ENCODE measurements around the gene GULP1.
A peak's percentile ranks its signal among the peaks of the same experiment; 100 is the strongest.

Gene GULP1

DNA sequence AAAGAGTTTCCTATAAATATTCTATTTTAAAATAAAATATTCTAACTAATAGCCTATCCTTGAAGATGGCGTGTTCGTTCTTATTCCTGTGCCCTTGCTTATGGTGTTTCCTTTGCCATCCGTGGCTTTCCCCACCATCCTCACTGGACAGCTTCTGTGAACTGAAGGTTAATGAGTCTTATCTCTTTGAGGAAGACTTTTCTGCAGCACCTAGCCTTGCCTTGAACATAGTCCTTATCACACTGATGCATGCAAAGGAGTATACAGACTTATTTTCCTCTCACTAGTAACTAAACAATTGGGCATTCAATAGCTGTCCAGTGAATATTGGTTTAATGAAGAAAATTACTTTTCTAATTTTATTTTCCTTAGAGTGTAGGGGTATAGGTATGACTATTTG, 88.1 kb downstream of the GULP1 start:
- DNase-seq (ENCODE audit: low read depth), result no peak
- TF ChIP-seq, protein P1, sequence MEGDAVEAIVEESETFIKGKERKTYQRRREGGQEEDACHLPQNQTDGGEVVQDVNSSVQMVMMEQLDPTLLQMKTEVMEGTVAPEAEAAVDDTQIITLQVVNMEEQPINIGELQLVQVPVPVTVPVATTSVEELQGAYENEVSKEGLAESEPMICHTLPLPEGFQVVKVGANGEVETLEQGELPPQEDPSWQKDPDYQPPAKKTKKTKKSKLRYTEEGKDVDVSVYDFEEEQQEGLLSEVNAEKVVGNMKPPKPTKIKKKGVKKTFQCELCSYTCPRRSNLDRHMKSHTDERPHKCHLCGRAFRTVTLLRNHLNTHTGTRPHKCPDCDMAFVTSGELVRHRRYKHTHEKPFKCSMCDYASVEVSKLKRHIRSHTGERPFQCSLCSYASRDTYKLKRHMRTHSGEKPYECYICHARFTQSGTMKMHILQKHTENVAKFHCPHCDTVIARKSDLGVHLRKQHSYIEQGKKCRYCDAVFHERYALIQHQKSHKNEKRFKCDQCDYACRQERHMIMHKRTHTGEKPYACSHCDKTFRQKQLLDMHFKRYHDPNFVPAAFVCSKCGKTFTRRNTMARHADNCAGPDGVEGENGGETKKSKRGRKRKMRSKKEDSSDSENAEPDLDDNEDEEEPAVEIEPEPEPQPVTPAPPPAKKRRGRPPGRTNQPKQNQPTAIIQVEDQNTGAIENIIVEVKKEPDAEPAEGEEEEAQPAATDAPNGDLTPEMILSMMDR (IDR thresholded peaks at IDR 0.05; ENCODE audit: low read depth, low read length, missing control alignments), result no peak
- in situ Hi-C loops (cut with HindIII; ENCODE audit: low sequenced_read_pairs), result no loop called here
- no peak overlapping the region for H3K4me3 ChIP-seq (ENCODE audit: low read depth, low read length)

DNA sequence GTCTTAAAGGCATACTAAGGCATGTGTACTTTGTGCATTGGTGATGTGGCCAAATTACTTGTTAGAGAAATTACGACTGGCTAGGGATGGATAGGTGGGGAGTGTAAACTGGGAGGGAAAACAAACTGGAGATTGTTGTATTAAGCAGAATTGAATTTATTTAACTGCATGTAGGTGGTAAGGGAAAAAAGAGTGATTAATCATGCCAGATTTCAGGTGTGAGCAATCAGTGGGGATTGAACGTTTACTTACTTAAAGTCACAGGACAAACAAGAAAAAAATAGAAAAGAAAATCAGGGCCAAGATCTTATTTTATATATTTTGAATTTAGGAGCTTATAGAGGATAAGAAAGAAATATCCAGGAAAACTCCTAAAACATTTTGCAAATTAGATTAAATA, 88.6 kb downstream of the GULP1 start:
- no peak overlapping the region for H3K4me3 ChIP-seq (ENCODE audit: low read depth, low read length)
- DNase-seq (ENCODE audit: low read depth), result no peak
- TF ChIP-seq, protein P1 (IDR thresholded peaks at IDR 0.05; ENCODE audit: low read depth, low read length, missing control alignments), result no peak
- in situ Hi-C loops (cut with HindIII; ENCODE audit: low sequenced_read_pairs), result no loop called here

DNA sequence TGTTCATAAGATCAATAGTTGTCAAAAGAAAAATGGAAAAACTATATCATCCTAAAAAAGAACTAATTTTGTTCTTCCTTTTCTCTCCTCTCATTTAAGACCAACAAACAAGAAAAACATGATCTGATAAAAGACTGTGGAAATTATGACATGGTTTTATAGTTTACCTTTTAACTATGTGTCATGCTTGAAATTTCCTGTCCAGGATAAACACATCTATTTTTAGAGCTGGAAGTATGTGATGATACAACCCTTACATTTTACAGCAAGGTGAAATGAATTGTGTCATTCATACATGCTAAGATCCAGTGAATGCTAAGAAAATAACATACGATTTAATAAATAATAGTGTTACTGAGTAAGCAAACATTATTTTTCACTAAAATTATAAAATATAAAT, 89.9 kb downstream of the GULP1 start:
- DNase-seq (ENCODE audit: low read depth), result peak; percentile 32
- in situ Hi-C loops (cut with HindIII; ENCODE audit: low sequenced_read_pairs), result no loop called here
- TF ChIP-seq, protein P1 (IDR thresholded peaks at IDR 0.05; ENCODE audit: low read depth, low read length, missing control alignments), result no peak
- no peak overlapping the region for H3K4me3 ChIP-seq (ENCODE audit: low read depth, low read length)

DNA sequence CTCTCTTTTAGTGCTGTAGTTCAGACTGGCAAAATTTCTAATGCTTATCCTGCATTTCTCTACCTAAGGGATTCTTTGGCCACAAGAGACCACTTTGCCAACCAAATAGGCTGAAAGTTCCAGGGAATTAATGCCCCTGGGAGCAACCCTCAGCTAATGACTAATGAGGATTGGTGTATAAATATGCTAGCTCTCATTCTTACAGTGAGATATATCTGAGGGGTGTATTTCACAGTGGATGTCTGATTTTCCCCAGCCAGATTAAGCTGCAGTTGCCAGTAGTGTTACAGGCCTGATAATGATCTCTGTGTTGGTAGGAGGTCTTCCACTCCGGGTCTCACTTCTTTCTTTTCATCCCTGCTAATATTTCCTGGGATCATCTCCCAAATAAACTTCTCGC, 90.4 kb downstream of the GULP1 start:
- TF ChIP-seq, protein P1 (IDR thresholded peaks at IDR 0.05; ENCODE audit: low read depth, low read length, missing control alignments), result no peak
- in situ Hi-C loops (cut with HindIII; ENCODE audit: low sequenced_read_pairs), result no loop called here
- H3K4me3 ChIP-seq (ENCODE audit: low read depth, low read length), result no peak overlapping the region
- DNase-seq (ENCODE audit: low read depth), result no peak

DNA sequence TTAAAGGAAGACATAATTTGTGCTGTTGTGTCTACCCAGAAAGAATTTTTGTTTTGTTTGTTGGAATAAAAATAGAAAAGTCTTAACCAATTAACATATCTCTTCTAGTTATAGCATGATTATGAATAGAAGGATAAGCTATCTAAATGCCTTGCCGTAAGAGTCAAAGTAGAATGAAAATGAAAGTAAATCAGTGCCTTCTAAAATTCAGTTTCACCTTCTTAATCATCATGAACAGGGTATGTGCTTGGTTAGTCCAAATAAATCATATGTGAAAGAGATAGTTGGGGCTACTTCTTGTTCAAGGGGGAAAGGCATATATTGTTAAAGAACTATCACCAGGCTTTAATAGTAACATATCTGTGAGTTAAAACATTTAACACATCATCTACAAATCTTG, 91.5 kb downstream of the GULP1 start:
- no peak for DNase-seq (ENCODE audit: low read depth)
- in situ Hi-C loops (cut with HindIII; ENCODE audit: low sequenced_read_pairs), result no loop called here
- TF ChIP-seq, protein P1 (IDR thresholded peaks at IDR 0.05; ENCODE audit: low read depth, low read length, missing control alignments), result no peak
- H3K4me3 ChIP-seq (ENCODE audit: low read depth, low read length), result no peak overlapping the region

DNA sequence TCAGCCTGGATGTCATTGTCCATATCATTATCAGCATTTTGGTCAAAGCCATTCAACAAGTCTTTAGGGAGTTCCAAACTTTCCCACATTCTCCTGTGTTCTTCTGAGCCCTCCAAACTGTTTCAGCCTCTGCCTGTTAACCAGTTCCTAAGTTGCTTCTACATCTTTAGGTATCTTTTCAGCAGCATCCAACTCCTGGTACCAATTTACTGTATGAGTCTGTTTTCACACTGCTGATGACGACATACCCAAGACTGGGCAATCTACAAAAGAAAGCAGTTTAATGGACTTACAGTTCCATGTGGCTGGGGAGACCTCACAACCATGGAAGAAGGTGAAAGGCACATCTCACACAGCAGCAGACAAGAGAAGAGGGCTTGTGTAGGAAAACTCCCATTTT, 94.2 kb downstream of the GULP1 start:
- H3K4me3 ChIP-seq (ENCODE audit: low read depth, low read length), result no peak overlapping the region
- in situ Hi-C loops (cut with HindIII; ENCODE audit: low sequenced_read_pairs), result no loop called here
- DNase-seq (ENCODE audit: low read depth), result no peak
- TF ChIP-seq, protein P1 (IDR thresholded peaks at IDR 0.05; ENCODE audit: low read depth, low read length, missing control alignments), result no peak

DNA sequence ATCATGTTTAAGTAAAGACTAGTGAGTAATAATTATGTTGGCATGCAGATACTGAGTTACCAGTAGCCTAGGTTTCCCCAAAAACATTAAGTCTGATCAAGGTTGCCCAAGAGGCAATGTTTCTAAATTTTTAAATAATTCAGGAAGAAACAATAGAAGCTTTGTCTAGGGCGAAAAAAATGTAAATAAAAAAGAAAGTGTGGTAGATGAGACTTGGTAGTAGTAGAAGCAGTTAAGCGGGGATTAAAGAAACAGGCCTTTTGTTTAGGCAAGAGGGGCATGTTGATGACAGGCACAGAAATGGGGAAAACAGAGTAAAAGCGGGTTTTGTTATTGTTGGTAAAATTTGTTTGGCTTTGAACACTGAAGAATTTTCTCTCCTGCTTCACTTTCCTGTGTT, 97.2 kb downstream of the GULP1 start:
- no peak for DNase-seq (ENCODE audit: low read depth)
- no peak overlapping the region for H3K4me3 ChIP-seq (ENCODE audit: low read depth, low read length)
- TF ChIP-seq, protein P1 (IDR thresholded peaks at IDR 0.05; ENCODE audit: low read depth, low read length, missing control alignments), result no peak
- in situ Hi-C loops (cut with HindIII; ENCODE audit: low sequenced_read_pairs), result no loop called here

Measured in astrocyte of the cerebellum (primary cell).